HG03565 (cell line): ENCODE data around the gene ALOXE3.
A peak's percentile ranks its signal among the peaks of the same experiment; 100 is the strongest.
"Not testable (repeated sequence)": the region's sequence is repeated elsewhere in the genome, so short reads cannot be mapped to it uniquely, and the experiment has no call there.

Source experiments
- ATAC-seq: cut with Tn5 transposase; IDR thresholded peaks from one replicate; pipeline ENCODE4 v1.9.1; 2021; ENCODE audit warnings: mild to moderate bottlenecking, moderate library complexity; ENCODE audit not compliant: unreplicated experiment

ALOXE3 gene

DNA sequence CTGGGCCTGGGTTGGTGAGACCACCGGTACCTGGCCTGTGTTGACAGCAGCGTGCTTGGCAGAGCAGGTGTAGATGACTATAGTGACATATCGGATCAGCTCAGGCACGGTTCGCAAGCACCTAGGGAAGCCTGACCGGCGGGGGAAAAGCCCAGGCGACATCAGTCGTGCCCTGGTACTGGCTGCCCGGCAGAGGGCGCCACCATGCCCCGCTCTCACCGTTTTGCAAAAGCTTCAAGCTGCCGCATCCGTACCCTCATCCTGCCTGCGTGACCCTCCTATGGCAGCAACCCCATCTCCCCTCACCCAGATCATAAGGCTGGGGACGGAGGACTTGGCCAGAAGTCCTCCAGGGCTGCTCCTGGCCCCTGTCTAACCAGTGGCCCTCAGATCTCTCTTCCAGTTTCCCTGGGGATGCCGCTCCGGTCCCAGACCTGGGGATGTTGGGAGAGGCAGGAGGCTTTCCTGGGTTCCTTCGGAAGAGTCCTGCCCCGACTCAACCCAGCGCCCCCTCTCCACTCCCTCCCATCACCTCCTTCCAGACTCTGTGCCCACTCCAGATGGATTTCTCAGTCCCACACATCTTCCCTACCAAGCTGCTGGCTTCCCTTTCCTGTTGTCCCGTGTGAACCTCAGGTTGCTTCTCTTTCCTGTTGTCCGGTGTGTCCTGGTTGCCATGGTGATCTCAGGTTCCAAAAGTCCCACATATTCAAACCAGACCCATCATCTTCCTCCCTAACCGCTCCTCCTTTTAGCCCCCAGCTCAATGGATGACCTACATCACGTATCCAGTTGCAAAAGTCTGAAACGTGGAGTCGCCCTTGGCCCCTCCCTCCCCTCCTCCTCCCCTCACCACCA is 44.5 kb downstream of the ALOXE3 start:
- ATAC-seq, result no peak

DNA sequence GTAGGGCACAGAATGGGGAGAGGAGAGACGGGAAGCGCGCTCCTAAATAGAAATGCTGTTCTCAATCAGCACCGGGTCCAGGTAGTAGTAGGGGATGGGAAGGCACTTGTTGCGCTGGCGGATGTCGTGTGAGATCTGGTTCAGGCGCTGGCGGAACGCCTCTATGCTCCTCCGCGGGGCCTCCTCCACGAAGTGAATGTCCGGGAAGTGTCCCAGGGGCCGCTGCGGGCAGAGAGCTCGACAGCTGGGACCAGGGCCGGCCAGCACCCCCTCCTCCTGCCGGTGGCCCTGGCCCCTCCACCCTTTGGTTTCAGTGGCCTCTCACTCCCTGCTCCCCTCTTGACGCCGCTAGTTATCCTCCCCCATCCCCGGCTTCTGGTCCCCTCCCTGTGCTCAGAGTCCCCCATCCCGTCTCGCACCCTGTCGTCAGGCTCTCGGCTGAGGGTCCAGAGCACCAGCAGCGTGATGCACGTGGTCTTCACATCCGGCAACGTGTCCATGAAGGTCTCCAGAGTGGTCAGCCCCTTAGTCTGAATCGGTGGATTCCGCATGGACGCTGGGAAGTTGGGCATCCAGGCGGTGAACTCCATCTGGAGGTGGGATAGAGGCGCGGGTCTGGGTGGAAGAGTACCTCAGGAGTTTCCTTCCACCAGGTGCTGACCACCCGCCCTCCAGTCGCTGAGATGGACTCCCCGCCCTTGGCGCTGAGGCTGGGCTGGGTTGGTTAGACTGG is 45.4 kb downstream of the ALOXE3 start:
- ATAC-seq, result no peak

DNA sequence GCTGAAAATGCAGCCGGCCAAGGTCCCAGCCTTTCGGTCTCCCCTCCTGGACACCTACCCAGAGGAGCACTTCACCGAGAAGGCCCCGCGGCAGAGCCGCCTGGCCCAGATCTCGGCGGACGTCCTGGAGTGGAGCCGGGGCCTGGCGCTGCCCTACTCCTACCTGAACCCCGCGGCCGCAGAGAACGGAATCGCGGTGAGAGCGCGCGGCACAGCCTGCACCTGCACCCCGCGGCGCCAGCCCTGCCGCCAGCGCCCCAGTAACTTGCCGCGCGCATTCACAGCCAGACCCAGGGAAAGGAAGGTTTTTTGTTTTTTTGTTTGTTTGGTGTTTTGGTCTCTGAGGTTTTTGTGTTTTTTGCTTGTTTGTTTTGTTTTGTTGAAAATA is 46.0 kb downstream of the ALOXE3 start:
- no peak for ATAC-seq

DNA sequence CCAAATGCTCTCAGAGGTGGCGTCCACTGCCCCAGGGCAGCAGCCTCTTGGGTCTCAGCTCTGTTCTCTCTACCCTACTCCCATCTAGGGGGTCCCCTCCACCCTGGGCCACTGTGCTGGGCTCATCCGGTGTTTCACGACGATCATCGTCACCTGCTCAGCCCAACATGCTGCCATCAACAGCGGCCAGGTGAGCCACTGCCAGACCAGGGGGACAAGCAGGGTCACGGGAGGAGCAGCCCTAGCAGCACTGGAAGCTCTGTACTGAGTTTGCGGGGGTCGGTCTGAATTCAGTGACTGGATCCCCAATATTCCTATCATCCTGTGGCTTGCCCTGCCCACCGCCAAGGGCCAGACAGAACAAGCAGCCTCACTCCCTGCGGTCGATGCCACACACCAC is 46.8 kb downstream of the ALOXE3 start:
- no peak for ATAC-seq

DNA sequence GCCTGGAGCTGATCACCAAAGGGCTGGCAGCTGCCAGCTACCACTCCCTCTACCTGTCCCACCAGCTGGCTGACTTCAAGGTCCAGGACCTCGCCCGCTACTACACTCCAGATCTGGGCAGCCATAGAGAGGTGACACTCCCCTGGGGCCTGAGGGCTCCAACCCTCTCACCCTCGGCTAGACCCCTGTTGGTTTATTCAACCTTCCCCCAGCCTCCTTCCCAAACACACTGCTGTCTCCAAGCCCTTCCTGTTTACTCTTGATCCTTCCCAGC is 48.8 kb downstream of the ALOXE3 start:
- no peak for ATAC-seq

DNA sequence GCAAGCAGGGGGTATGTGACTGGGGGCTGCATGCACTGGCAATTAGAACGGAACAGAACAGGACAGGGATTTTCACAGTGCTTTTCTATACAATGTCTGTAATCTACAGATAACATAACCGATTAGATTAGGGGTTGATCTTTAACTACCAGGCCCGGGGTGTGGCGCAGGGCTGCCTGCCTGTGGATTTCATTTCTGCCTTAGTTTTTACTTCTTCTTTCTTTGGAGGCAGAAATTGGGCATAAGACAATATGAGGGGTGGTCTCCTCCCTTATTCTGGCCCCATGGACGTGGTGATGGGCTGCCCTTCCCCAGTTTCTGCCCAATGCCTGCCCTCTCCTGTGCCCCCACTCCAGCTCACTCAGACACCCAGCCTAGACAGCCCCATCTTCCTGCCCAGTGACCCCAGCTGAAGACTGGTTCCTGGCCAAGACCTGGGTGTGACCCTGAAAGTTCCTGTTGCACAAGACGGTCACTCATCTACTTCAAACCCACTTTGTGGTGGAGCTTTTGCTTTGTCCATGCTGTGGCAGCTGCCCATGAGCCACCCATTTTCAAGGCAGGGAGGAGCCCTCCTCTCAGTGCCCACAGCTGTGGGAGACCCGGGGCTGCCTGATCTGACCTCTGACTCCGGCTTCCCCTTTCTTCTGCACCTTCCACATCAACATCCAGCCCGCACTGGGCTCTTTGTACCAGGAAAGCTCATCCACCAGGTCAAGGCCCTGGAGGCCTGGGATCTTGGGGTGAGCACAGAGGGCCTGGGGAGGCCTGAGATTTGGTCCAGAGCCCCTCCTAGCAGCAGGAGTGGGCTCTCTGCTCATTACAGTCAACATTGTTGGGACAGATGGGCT is 49.4 kb downstream of the ALOXE3 start:
- no peak for ATAC-seq

DNA sequence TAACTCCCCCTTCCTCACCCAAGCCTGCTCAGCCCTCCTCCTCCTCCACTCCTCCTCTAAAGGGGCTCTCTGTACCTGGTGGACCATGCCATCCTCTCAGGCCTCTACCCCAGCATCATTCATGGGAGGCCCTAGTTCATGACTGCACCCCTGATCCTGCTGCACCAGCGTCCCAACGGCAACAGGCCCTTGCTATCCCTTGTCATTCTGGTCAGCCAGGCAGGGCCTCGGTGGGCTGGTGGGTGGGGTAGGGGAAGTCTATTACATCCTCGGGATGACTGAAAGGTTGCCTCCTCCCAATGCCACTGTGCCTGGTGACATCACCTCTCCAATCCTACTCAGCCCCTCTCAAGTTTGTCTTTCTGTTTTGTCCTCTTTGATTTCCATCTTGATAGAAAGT is 50.5 kb downstream of the ALOXE3 start:
- no peak for ATAC-seq

DNA sequence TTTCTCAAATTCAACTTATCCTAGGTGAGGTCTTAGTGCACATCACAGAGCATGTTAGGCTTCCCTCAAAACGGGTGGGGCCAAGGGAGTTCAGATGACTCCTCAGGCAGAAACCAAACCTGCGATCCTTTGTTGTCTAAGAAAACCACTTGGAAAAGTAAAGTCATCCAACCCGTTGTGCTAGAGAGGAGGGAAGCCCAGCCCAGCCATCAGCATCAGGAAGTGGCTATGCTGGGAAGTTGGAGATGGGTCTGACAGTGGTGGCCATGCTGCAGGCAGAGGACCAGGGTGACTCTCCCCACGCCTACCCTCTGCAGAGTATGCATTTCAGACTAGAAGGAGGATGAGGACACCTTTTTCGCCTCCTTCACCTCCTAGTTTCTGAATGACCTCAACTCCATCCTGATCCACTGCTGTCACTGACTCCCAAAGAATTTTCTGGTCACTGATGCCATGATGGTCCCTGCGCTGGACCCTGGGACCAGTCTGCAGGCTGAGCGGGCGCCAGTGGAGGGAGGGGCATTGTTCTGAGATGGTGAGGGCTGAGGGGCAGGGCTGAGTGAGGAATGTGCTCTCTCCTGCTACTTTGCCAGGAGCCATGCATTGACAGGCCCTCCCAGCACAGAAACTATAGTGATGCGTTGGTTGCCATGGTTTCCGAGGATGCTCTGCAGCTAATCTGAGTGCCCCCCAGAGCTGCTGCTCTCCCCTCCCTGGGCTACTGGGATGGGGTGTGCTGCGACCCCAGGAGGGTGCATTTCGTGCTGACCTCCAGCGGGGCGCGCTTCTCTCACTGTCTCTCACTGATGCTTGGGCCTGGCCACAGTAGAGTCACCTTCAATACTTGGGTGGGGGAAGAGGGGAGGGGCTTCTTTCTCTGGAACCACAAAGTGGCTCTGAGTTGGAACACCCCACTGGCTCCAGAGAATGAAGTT is 51.2 kb downstream of the ALOXE3 start:
- no peak for ATAC-seq

DNA sequence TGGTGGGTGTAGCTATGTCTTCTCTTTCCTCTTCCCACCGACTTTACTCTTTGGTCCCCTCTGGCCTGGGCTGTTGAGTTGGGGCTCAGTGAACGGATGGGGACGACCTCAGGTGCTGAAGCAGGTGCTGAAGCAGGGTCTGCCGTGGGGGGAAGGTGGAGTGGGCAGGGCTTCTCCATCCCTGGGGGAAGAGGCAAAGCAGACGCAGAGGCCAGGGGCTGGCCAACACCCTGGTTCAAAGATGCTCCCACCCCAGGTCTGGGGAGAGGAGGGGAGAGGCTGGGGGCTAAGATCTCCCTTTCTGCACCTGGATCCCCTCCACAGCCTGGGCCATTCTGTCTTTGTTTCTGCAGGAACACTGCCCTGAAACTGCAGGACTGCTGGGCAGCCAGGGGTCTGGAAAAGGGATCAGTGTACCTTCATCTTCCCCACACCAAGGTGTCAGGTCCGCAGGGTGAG is 53.7 kb downstream of the ALOXE3 start:
- ATAC-seq, result no peak

DNA sequence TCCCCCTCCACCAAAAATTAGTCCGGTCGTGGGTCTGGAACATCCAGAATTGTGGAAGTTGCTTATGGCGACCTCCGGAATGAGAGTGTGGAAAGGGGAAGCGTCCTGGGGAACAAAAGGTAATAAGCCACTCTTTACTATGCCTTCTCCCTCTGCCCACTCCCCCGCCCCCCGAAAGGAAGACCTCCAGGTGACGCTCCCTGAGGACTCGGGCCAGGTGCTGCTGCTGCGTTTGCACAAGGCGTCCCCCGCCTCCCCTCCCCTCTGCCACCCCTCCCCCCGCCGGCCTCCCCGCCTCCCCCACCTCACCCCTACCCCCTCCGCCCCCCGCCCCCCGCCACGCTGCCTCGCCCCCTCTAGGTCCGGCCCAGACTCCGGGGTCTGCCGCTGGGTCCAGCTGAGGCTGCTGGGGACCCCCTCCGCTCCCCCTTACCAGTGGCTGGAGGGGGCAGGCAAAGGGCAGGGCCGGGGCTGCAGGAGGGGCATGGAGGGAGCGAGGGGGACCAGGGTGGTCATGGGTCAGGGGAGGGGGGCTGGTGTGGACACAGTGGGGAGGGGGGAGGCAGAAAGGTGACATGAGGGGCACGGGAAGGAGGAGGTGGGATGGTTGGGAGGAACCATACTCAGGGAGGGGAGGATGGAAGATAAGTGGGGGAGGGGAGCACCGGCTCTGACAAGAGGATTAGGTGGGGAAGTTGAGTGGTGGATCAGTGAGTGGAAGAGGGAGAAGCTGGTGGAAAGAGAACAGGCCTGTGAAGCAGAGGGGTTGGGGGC is 54.4 kb downstream of the ALOXE3 start:
- ATAC-seq, result no peak

DNA sequence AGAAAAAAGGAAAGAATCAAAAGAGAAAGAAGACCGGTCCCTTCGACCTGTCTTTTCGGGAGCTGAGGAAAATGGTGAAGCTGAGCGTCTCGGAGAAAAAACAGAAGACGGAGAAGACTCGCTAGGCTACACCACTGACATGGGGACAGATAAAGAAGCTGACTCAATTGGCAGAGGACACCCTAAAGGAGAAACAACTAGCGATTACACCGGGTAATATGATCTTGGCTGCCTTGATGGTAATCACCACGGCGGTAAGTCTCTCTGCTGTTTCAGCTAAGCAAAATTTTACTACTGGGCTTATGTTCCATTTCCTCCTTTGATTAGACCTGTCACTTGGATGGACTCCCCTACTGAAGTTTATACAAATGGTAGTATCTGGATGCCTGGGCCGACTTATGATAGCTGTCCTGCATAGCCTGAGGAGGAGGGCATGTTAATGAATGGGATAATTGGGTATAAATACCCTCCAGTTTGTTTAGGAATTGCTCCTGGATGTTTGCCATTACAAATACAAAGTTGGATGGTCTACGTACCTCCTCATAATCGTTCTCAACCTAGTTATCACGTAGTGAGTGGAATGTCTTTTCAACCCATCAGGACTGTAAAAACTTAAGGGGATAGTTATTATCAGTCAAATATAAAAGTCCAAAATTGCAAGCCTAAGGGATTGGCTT is 55.4 kb downstream of the ALOXE3 start:
- no peak for ATAC-seq

DNA sequence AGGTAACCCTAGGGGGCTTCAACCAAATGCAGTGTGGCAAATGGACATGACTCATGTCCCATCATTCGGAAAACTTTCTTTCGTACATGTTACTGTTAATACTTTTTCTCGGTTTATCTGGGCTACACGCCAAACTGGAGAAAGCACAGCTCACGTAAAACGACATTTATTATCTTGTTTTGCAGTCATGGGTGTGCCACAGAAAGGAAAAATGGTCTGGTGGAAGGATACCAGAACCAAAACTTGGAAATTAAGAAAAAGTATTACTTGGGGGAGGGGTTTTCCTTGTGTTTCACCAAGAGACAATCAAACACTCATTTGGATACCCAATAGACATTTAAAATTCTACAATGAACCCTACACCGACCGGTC is 55.9 kb downstream of the ALOXE3 start:
- no peak for ATAC-seq

DNA sequence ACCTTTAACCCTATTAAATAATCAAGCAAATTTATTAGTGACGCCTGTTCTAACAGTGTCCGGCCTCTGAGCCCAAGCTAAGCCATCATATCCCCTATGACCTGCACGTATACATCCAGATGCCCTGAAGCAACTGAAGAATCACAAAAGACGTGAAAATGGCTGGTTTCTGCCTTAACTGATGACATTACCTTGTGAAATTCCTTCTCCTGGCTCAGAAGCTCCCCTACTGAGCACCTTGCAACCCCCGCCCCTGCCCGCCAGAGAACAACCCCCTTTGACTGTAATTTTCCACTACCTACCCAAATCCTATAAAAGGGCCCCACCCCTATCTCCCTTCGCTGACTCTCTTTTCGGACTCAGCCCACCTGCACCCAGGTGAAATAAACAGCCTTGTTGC is 56.5 kb downstream of the ALOXE3 start:
- not testable (repeated sequence) for ATAC-seq

DNA sequence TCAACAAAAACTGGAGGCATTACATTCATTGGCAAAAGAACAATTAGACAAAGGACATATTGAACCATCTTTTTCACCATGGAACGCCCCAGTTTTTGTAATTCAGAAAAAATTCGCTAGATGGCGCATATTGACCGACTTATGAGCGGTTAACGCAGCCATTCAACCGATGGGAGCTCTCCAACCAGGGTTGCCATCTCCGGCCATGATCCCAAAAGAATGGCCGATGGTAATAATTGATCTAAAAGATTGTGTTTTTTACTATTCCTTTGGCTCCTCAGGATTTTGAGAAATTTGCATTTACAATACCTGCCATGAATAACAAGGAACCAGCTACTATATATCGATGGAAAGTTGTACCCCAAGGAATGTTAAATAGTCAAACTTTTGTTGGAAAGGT is 58.0 kb downstream of the ALOXE3 start:
- ATAC-seq, result no peak

DNA sequence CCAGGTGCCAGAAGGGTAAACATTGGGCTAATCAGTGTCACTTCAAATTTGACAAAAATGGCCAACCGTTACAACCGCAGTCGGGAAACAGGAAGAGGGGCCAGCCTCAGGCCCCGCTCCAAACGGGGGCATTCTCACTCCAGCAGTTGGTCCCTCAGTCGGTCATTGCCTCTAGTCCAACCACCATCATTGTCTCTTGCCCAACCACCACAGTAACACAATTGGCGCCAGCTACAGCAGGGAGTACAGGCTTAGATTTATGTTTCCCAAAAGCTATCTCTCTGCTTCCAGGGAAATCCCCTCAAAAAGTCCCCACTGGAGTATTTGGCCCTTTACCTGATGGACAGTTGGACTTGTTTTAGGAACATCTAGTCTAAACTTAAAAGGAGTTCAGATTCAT is 59.2 kb downstream of the ALOXE3 start:
- no peak for ATAC-seq

DNA sequence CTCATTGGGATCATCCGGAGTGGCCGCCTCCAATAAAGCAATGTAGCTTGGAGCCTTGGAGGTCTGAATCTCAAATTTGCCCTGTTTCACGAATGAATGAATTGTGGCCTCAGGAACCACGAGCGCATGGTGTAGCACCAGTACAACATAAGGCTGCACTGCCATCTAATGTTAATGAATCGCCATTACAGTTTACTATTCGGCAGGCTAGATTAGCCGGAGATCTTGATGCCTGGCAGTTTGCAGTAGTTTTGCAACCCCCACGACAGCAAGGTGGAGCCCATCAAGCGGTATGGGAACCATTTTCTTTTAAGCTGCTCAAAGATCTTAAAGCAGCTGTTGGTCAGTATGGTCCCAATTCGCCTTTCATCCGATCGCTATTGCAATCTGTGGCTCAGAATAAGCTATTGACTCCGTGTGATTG is 60.6 kb downstream of the ALOXE3 start:
- ATAC-seq, result peak; percentile 53

DNA sequence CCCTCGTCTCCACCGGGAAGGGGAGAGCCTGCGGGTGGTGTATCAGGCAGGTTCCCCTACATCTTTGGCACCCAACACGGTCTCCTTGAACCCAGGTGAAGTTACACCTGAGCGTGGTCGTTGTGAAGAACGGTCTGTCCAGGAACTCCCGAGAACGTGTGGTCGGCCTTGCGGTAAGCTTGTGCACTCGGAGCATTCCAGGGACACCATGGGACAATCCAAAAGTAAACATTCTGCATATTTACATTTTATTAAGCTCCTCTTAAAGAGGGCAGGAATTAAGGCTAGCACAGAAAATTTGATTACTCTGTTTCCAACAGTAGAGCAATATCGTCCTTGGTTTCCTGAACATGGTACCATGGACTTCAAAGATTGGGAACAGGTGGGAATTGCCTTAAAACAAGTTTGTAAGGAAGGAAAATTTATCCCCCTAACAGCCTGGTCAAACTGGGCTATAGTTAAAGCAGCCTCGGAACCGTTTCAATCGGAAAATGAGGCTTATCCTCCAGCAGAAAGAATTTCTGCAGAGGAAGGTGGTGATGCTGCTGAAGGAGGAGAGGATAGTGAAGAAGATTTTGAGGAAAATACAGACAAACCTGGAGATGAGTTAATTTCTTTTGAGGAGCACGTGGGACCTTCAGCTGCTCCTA is 61.2 kb downstream of the ALOXE3 start:
- ATAC-seq, result no peak

DNA sequence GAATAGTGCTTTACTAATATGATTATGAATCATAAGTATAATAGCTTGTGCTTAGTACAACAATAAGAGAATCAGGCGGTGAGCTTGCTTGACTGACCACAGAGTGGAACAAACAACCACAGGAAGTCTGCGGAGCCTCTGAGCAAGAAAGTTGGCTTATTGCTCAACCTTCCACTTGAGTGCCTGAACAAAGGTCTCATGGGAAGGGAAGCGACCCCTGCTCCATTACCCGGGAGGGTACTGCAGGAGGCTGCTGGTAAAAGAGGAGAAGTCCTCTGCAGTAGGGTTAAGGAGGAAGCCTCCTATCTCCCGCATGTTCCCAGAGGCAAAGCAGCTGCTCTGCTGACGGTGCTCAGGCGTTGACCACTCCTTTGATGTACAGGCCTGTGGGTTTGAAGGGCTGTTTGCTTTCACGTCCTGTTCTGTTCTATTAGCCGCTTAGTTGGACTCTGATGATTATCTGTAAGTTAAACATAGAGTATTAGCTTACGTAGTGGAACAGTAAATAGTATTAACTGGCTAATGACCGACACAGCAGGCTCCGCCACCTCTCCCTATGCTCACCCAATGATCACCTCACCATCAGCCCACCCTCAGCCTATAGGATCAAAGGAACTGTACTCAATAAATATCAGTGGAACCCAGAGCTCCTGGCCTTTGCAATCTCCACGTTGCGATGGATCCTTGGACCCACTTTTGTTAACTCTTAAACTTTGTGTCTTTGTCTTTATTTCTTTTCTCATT is 61.9 kb downstream of the ALOXE3 start:
- no peak for ATAC-seq
